ENCODE data around the gene ZDHHC11B. TPM values are rescaled to one million over a fixed set of nuclear protein-coding genes. Genes with fewer than 3 reads are reported as not detected.
"Not testable (repeated sequence)": the region's sequence is repeated elsewhere in the genome, so short reads cannot be mapped to it uniquely, and the experiment has no call there.

The ZDHHC11B gene
- total RNA-seq, 1 experiment from 2014 or later = not detected

DNA sequence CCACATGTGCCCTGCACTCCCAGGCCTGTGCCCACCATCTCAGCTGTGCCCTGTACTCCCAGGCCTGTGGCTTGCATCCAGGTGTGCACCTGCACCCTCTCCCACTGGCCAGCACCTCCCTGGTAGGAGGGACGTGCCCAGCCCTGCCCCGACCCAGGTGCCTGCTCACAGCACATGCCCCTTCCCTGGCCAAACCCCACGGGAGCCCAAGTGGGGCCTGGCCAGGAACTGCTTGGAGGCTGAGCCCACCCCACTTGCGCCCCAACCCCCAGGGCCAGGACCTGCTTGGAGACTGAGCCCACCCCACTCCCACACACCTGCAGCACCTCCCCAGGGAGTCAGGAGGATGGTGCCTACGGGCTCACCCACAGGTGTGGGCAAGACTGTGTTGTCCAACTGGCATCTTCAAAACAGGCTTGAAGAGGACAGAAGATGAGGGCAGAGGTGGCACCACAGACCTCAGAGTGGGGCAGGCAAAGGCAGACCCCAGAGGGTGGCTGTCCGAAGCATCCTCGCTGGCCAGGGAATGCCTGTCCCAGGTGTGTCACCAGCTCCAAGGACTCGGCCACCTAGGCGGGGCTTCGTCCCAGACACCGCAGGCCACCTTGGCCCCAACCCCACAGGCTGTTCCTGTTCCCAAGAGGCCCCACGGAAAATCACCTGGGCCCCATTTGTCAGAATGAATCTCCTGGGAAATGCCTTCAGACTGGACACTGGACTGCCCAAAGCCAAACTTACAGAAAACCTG lies 10.8 kb downstream of the ZDHHC11B start:
- no TSS peak for BruUV-seq (replicated peaks)
- intact Hi-C loops (cut with micrococcal nuclease) = no loop called here
- H3K9me3 Mint-ChIP-seq (ENCODE audit: unreplicated experiment) = no peaks in the 10 kb centered on the region
- TF ChIP-seq, protein P1, sequence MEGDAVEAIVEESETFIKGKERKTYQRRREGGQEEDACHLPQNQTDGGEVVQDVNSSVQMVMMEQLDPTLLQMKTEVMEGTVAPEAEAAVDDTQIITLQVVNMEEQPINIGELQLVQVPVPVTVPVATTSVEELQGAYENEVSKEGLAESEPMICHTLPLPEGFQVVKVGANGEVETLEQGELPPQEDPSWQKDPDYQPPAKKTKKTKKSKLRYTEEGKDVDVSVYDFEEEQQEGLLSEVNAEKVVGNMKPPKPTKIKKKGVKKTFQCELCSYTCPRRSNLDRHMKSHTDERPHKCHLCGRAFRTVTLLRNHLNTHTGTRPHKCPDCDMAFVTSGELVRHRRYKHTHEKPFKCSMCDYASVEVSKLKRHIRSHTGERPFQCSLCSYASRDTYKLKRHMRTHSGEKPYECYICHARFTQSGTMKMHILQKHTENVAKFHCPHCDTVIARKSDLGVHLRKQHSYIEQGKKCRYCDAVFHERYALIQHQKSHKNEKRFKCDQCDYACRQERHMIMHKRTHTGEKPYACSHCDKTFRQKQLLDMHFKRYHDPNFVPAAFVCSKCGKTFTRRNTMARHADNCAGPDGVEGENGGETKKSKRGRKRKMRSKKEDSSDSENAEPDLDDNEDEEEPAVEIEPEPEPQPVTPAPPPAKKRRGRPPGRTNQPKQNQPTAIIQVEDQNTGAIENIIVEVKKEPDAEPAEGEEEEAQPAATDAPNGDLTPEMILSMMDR (IDR thresholded peaks at IDR 0.05; ENCODE audit: unreplicated experiment) = no peak
- ChIA-PET CTCF (no interaction called here), POLR2A (no interaction called here)
- no peaks in the 10 kb centered on the region for H3K4me1 Mint-ChIP-seq (ENCODE audit: insufficient read depth, unreplicated experiment)
- peaks cover 5% of the 10 kb centered on the region for H3K36me3 Mint-ChIP-seq (ENCODE audit: insufficient read depth, unreplicated experiment)
- no peak overlapping the region for H3K4me3 Mint-ChIP-seq (ENCODE audit: unreplicated experiment)
- no peak for DNase-seq (ENCODE audit: unreplicated experiment)
- no peaks in the 10 kb centered on the region for H3K27me3 Mint-ChIP-seq (ENCODE audit: insufficient read depth, unreplicated experiment)
- no peak overlapping the region for H3K27ac Mint-ChIP-seq (ENCODE audit: low read depth, unreplicated experiment)

DNA sequence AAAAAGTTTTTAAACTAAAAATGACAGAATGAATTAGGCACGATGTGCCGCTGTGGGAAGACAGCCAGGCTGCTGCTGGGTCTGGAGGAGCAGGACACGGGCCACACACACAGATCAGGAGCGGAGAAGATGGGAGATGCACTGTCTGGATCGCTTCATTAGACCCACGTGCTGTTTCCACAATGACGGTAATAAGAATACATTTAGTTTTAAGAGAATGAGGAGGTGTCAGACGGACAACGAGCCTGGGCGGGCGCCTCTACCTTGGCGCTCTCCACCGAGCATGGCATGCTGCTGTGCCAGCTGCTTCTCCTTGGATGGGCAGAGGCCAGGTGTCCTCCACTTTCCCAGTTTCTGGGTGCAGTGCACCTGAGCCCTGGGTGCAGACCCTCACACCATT lies 11.6 kb downstream of the ZDHHC11B start:
- DNase-seq (ENCODE audit: unreplicated experiment); intact Hi-C loops (cut with micrococcal nuclease); H3K4me3 Mint-ChIP-seq (ENCODE audit: unreplicated experiment); CTCF ChIA-PET; H3K4me1 Mint-ChIP-seq (ENCODE audit: insufficient read depth, unreplicated experiment); H3K27me3 Mint-ChIP-seq (ENCODE audit: insufficient read depth, unreplicated experiment); H3K27ac Mint-ChIP-seq (ENCODE audit: low read depth, unreplicated experiment); H3K36me3 Mint-ChIP-seq (ENCODE audit: insufficient read depth, unreplicated experiment); POLR2A ChIA-PET; H3K9me3 Mint-ChIP-seq (ENCODE audit: unreplicated experiment); BruUV-seq (replicated peaks): not testable (repeated sequence)

GRCh38 chr5:772547-772890 lies 12.0 kb downstream of the ZDHHC11B start:
- DNase-seq (ENCODE audit: unreplicated experiment); H3K27me3 Mint-ChIP-seq (ENCODE audit: insufficient read depth, unreplicated experiment); H3K9me3 Mint-ChIP-seq (ENCODE audit: unreplicated experiment); intact Hi-C loops (cut with micrococcal nuclease); BruUV-seq (replicated peaks); H3K4me3 Mint-ChIP-seq (ENCODE audit: unreplicated experiment); POLR2A ChIA-PET; CTCF ChIA-PET; H3K36me3 Mint-ChIP-seq (ENCODE audit: insufficient read depth, unreplicated experiment); H3K27ac Mint-ChIP-seq (ENCODE audit: low read depth, unreplicated experiment); H3K4me1 Mint-ChIP-seq (ENCODE audit: insufficient read depth, unreplicated experiment): not testable (repeated sequence)

GRCh38 chr5:771841-772546 lies 12.5 kb downstream of the ZDHHC11B start:
- H3K27ac Mint-ChIP-seq (ENCODE audit: low read depth, unreplicated experiment); H3K27me3 Mint-ChIP-seq (ENCODE audit: insufficient read depth, unreplicated experiment); intact Hi-C loops (cut with micrococcal nuclease); BruUV-seq (replicated peaks); H3K4me3 Mint-ChIP-seq (ENCODE audit: unreplicated experiment); DNase-seq (ENCODE audit: unreplicated experiment); H3K36me3 Mint-ChIP-seq (ENCODE audit: insufficient read depth, unreplicated experiment); H3K4me1 Mint-ChIP-seq (ENCODE audit: insufficient read depth, unreplicated experiment); CTCF ChIA-PET; H3K9me3 Mint-ChIP-seq (ENCODE audit: unreplicated experiment): not testable (repeated sequence)
- POLR2A ChIA-PET = interaction anchor here (0.6 kb wide), 1 partner anchor 78 kb away, joined by 4 read pairs; no protein-coding TSS in a partner anchor

GRCh38 chr5:771087-771781 lies 13.3 kb downstream of the ZDHHC11B start:
- DNase-seq (ENCODE audit: unreplicated experiment); H3K4me3 Mint-ChIP-seq (ENCODE audit: unreplicated experiment); H3K36me3 Mint-ChIP-seq (ENCODE audit: insufficient read depth, unreplicated experiment); H3K9me3 Mint-ChIP-seq (ENCODE audit: unreplicated experiment); intact Hi-C loops (cut with micrococcal nuclease); H3K27me3 Mint-ChIP-seq (ENCODE audit: insufficient read depth, unreplicated experiment); CTCF ChIA-PET; H3K27ac Mint-ChIP-seq (ENCODE audit: low read depth, unreplicated experiment); H3K4me1 Mint-ChIP-seq (ENCODE audit: insufficient read depth, unreplicated experiment); BruUV-seq (replicated peaks): not testable (repeated sequence)
- POLR2A ChIA-PET = interaction anchor here (0.6 kb wide), 1 partner anchor 79 kb away, joined by 4 read pairs; no protein-coding TSS in a partner anchor

GRCh38 chr5:770585-770984 lies 13.9 kb downstream of the ZDHHC11B start:
- POLR2A ChIA-PET; H3K36me3 Mint-ChIP-seq (ENCODE audit: insufficient read depth, unreplicated experiment); H3K4me3 Mint-ChIP-seq (ENCODE audit: unreplicated experiment); H3K9me3 Mint-ChIP-seq (ENCODE audit: unreplicated experiment); intact Hi-C loops (cut with micrococcal nuclease); CTCF ChIA-PET; BruUV-seq (replicated peaks); H3K27ac Mint-ChIP-seq (ENCODE audit: low read depth, unreplicated experiment); DNase-seq (ENCODE audit: unreplicated experiment); H3K4me1 Mint-ChIP-seq (ENCODE audit: insufficient read depth, unreplicated experiment); H3K27me3 Mint-ChIP-seq (ENCODE audit: insufficient read depth, unreplicated experiment): not testable (repeated sequence)

- H3K27ac Mint-ChIP-seq (ENCODE audit: low read depth, unreplicated experiment); CTCF ChIA-PET; BruUV-seq (replicated peaks); intact Hi-C loops (cut with micrococcal nuclease); H3K27me3 Mint-ChIP-seq (ENCODE audit: insufficient read depth, unreplicated experiment); H3K4me3 Mint-ChIP-seq (ENCODE audit: unreplicated experiment); H3K36me3 Mint-ChIP-seq (ENCODE audit: insufficient read depth, unreplicated experiment); DNase-seq (ENCODE audit: unreplicated experiment); H3K9me3 Mint-ChIP-seq (ENCODE audit: unreplicated experiment); POLR2A ChIA-PET; H3K4me1 Mint-ChIP-seq (ENCODE audit: insufficient read depth, unreplicated experiment): not testable (repeated sequence)
Observed at GRCh38 chr5:769485-770145, 14.9 kb downstream of the ZDHHC11B start.
